Measurements from ENCODE around the gene MIDN. TPM values are rescaled to one million over a fixed set of nuclear protein-coding genes. Genes with fewer than 3 reads are reported as not detected.

MIDN gene
- total and polyA plus RNA-seq, 7 experiments from 2014 or later = 1.4 to 310 (median 26.6) TPM

DNA sequence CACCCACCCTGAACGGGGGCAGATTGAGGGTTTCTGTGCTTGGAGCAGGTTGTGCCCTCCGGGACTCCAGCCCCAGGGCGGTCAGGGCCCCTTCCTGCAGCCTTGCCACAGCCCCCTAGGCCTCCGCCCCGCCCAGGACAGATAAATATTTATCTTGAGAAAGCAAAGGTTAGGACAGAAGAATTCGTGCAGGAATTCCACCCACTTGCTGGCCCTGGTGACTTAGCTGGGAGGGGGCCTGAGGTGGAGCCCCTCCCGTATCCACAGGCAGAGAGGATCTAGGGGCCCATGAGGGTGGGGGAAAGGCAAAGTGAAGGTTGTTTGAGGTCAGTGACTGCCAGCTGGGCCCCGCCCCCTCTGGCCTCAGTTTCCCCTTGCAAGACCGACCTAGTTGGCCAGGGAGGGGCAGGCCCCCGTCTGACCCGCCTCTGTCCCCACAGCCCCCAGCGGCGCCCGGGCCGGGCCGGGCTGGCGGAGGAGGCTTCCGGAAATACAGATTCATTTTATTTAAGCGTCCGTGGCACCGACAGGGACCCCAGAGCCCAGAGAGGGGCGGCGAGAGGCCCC, 5.2 kb downstream of the MIDN start:
- ATAC-seq (no peak), DNase-seq (peak in 1 of 9 donors; percentile 20)
- CTCF ChIA-PET = interaction anchor here (1.3 to 1.9 kb wide), 3 partner anchors 8 to 13 kb away, joined by 3 to 13 read pairs (median 13); no protein-coding TSS in a partner anchor
- H3K4me1 Mint-ChIP-seq = peaks cover 9 to 36% (median 30%) of the 10 kb centered on the region in 7 donors
- Histone ChIP-seq H3K4me1 (ENCODE audit: control insufficient read depth in 2 of 2, insufficient read depth in 2 of 2, low read length in 2 of 2) (peaks cover 30 to 47% of the 10 kb centered on the region in 2 donors), H3K27me3 (ENCODE audit: control insufficient read depth in 2 of 2, insufficient read depth in 2 of 2, low read length in 2 of 2) (no peaks in the 10 kb centered on the region), H3K27ac (ENCODE audit: low read depth, low read length) (peak overlapping the region; percentile 93), H3K9me3 (ENCODE audit: control insufficient read depth in 2 of 3, low read length in 3 of 3) (no peaks in the 10 kb centered on the region), H3K36me3 (ENCODE audit: control insufficient read depth in 2 of 3, insufficient read depth in 3 of 3, low read length in 3 of 3) (peaks cover 19 to 56% (median 29%) of the 10 kb centered on the region in 3 experiments), H3K4me3 (ENCODE audit: low read length) (peak overlapping the region; percentile 63)
- peaks cover 0 to 3% (median 0%) of the 10 kb centered on the region in 11 donors for H3K9me3 Mint-ChIP-seq
- peak overlapping the region in 8 of 10 donors; percentile 61 to 97 (median 84) for H3K4me3 Mint-ChIP-seq
- H3K36me3 Mint-ChIP-seq = peaks cover 0 to 24% (median 4%) of the 10 kb centered on the region in 5 donors
- intact Hi-C loops (cut with micrococcal nuclease) = no loop called here
- peak overlapping the region in 8 of 9 donors; percentile 21 to 90 (median 78) for H3K27ac Mint-ChIP-seq
- no peaks in the 10 kb centered on the region for H3K27me3 Mint-ChIP-seq
- POLR2A ChIA-PET = interaction anchor here (1.0 to 10.8 kb wide), 7 partner anchors 8 to 226 kb away, joined by 3 to 229 read pairs (median 14); partner anchors contain the start of genes CIRBP and FAM174C

DNA sequence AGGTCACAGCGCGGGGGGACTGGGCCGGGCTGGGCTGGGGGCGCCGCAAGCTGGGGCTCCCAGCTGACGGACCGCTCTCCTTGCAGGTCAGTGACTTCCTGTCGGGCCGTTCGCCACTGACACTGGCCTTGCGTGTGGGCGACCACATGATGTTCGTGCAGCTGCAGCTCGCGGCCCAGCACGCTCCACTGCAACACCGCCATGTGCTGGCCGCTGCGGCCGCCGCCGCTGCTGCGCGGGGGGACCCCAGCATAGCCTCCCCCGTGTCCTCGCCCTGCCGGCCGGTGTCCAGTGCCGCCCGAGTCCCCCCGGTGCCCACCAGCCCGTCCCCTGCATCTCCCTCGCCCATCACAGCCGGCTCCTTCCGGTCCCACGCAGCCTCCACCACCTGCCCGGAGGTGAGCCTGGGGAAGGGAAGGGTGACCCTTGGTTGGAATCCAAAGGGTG, 5.7 kb downstream of the MIDN start:
- Mint-ChIP-seq H3K4me3 (peak overlapping the region in 3 of 10 donors; percentile 27 to 95 (median 73)), H3K9me3 (peaks cover 0 to 3% (median 0%) of the 10 kb centered on the region in 11 donors), H3K36me3 (peaks cover 0 to 25% (median 4%) of the 10 kb centered on the region in 5 donors), H3K4me1 (peaks cover 9 to 41% (median 34%) of the 10 kb centered on the region in 7 donors), H3K27ac (peak overlapping the region in 3 of 9 donors; percentile 38 to 69 (median 38)), H3K27me3 (no peaks in the 10 kb centered on the region)
- no peak overlapping the region for H3K4me3 ChIP-seq (ENCODE audit: low read length)
- no peaks in the 10 kb centered on the region for H3K9me3 ChIP-seq (ENCODE audit: control insufficient read depth in 2 of 3, low read length in 3 of 3)
- no peak for DNase-seq
- POLR2A ChIA-PET = interaction anchor here (1.0 to 10.8 kb wide), 4 partner anchors 7 to 225 kb away, joined by 3 to 229 read pairs (median 20); partner anchors contain the start of genes CIRBP and FAM174C
- CTCF ChIA-PET = interaction anchor here (1.7 to 2.2 kb wide), 3 partner anchors 10 to 13 kb away, joined by 10 to 13 read pairs (median 13); no protein-coding TSS in a partner anchor
- H3K4me1 ChIP-seq (ENCODE audit: control insufficient read depth in 2 of 2, insufficient read depth in 2 of 2, low read length in 2 of 2) = peaks cover 32 to 50% of the 10 kb centered on the region in 2 donors
- peak overlapping the region; percentile 93 for H3K27ac ChIP-seq (ENCODE audit: low read depth, low read length)
- no peak for ATAC-seq
- intact Hi-C loops (cut with micrococcal nuclease) = no loop called here
- peaks cover 19 to 56% (median 29%) of the 10 kb centered on the region in 3 experiments for H3K36me3 ChIP-seq (ENCODE audit: control insufficient read depth in 2 of 3, insufficient read depth in 3 of 3, low read length in 3 of 3)
- no peaks in the 10 kb centered on the region for H3K27me3 ChIP-seq (ENCODE audit: control insufficient read depth in 2 of 2, insufficient read depth in 2 of 2, low read length in 2 of 2)

DNA sequence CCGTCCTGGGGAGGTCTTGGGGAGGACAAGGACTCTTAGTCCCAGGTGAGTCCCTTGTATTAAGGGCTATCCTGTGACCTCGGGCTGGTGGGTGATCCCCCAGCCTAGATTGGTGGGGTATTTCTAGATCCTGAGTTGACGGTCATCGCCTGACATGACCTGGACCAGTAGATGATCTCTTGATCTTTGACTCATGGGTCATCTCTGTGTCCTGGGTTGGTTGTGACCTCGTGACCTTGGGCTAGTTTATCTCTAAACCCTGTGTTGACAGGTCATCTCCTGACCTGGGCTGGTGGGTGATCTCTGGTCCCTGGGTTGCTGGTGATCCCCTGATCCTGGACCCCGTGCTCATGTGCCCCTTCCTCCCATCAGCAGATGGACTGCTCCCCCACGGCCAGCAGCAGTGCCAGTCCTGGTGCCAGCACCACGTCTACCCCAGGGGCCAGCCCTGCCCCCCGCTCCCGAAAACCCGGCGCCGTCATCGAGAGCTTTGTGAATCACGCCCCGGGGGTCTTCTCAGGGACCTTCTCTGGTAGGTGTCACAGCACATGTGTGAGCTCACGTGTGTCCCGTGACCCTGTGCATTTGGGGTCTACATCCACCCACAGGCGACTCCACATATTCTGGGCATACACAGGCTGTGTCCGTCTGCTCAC, 6.3 kb downstream of the MIDN start:
- H3K4me1 Mint-ChIP-seq = peaks cover 12 to 46% (median 38%) of the 10 kb centered on the region in 7 donors
- peak overlapping the region in 6 of 9 donors; percentile 38 to 87 (median 63) for H3K27ac Mint-ChIP-seq

DNA sequence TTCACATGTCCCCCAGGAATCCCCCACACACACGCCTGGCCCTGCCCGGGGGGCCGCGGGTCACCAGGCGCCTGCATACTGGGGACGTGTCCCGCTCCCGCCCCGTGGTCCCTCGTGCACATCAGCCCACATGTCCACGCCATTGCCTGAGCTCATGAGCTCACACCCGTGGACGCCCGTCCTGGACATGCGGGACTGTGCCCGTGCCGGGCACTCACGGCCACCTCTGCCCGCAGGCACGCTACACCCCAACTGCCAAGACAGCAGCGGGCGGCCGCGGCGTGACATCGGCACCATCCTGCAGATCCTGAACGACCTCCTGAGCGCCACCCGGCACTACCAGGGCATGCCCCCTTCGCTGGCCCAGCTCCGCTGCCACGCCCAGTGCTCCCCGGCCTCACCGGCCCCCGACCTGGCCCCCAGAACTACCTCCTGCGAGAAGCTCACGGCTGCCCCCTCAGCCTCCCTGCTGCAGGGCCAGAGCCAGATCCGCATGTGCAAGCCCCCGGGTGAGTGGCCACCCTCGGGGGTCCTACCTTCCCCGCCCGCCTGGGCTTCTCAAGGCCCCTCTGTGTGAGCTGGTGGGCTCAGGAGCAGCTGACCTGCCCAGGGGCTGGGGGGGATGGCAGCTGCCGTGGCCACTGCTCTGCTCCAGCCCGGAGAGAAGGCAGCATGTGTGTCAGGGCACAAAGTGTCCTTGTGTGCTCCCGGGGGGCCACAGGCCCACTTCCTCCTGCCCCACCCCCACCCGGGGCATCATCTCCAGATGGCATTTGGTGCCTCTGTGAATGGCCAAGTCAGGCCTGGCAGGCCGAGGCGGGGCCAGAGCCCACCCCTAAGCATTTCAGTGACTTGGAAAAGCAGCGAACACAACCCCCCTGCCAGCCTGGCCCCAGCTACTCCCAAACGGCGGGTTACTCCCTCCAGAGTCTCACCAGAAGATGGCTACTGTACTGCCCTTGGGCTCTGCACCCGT, 7.1 kb downstream of the MIDN start:
- DNase-seq (no peak), ATAC-seq (no peak)
- POLR2A ChIA-PET = interaction anchor here (0.7 to 14.9 kb wide), 4 partner anchors 11 to 153 kb away, joined by 3 to 366 read pairs (median 120); partner anchors contain the start of genes ATP5F1D, CIRBP and FAM174C
- CTCF ChIA-PET = interaction anchor here (0.6 to 2.2 kb wide), 3 partner anchors 11 to 12 kb away, joined by 3 to 10 read pairs (median 7); no protein-coding TSS in a partner anchor
- peaks cover 45 to 64% of the 10 kb centered on the region in 2 donors for H3K4me1 ChIP-seq (ENCODE audit: control insufficient read depth in 2 of 2, insufficient read depth in 2 of 2, low read length in 2 of 2)
- no peaks in the 10 kb centered on the region for H3K27me3 Mint-ChIP-seq
- H3K9me3 ChIP-seq (ENCODE audit: control insufficient read depth in 2 of 3, low read length in 3 of 3) = no peaks in the 10 kb centered on the region
- peak overlapping the region; percentile 93 for H3K27ac ChIP-seq (ENCODE audit: low read depth, low read length)
- peaks cover 19 to 56% (median 29%) of the 10 kb centered on the region in 3 experiments for H3K36me3 ChIP-seq (ENCODE audit: control insufficient read depth in 2 of 3, insufficient read depth in 3 of 3, low read length in 3 of 3)
- H3K27me3 ChIP-seq (ENCODE audit: control insufficient read depth in 2 of 2, insufficient read depth in 2 of 2, low read length in 2 of 2) = no peaks in the 10 kb centered on the region
- no peak overlapping the region for H3K4me3 ChIP-seq (ENCODE audit: low read length)
- H3K27ac Mint-ChIP-seq = peak overlapping the region in 5 of 9 donors; percentile 38 to 87 (median 69)
- H3K9me3 Mint-ChIP-seq = peaks cover 0 to 1% (median 0%) of the 10 kb centered on the region in 11 donors
- peaks cover 0 to 26% (median 4%) of the 10 kb centered on the region in 5 donors for H3K36me3 Mint-ChIP-seq
- intact Hi-C loops (cut with micrococcal nuclease) = no loop called here
- peaks cover 16 to 51% (median 42%) of the 10 kb centered on the region in 7 donors for H3K4me1 Mint-ChIP-seq
- peak overlapping the region in 3 of 10 donors; percentile 37 to 62 (median 48) for H3K4me3 Mint-ChIP-seq

More for the DNA sequence above, 6.3 kb downstream of the MIDN start:
- Histone ChIP-seq H3K4me3 (ENCODE audit: low read length) (no peak overlapping the region), H3K4me1 (ENCODE audit: control insufficient read depth in 2 of 2, insufficient read depth in 2 of 2, low read length in 2 of 2) (peaks cover 37 to 55% of the 10 kb centered on the region in 2 donors), H3K36me3 (ENCODE audit: control insufficient read depth in 2 of 3, insufficient read depth in 3 of 3, low read length in 3 of 3) (peaks cover 19 to 56% (median 29%) of the 10 kb centered on the region in 3 experiments), H3K9me3 (ENCODE audit: control insufficient read depth in 2 of 3, low read length in 3 of 3) (no peaks in the 10 kb centered on the region), H3K27me3 (ENCODE audit: control insufficient read depth in 2 of 2, insufficient read depth in 2 of 2, low read length in 2 of 2) (no peaks in the 10 kb centered on the region), H3K27ac (ENCODE audit: low read depth, low read length) (peak overlapping the region; percentile 93)
- peak overlapping the region in 8 of 10 donors; percentile 1 to 62 (median 42) for H3K4me3 Mint-ChIP-seq
- H3K9me3 Mint-ChIP-seq = peaks cover 0 to 2% (median 0%) of the 10 kb centered on the region in 11 donors
- no peak for ATAC-seq
- POLR2A ChIA-PET = interaction anchor here (0.7 to 10.8 kb wide), 5 partner anchors 7 to 226 kb away, joined by 3 to 229 read pairs (median 11); partner anchors contain the start of genes CIRBP and FAM174C
- H3K36me3 Mint-ChIP-seq = peaks cover 0 to 26% (median 4%) of the 10 kb centered on the region in 5 donors
- DNase-seq = no peak
- intact Hi-C loops (cut with micrococcal nuclease) = no loop called here
- no peaks in the 10 kb centered on the region for H3K27me3 Mint-ChIP-seq
- CTCF ChIA-PET = interaction anchor here (2.1 to 2.2 kb wide), 2 partner anchors 11 to 12 kb away, joined by 7 to 10 read pairs; no protein-coding TSS in a partner anchor

DNA sequence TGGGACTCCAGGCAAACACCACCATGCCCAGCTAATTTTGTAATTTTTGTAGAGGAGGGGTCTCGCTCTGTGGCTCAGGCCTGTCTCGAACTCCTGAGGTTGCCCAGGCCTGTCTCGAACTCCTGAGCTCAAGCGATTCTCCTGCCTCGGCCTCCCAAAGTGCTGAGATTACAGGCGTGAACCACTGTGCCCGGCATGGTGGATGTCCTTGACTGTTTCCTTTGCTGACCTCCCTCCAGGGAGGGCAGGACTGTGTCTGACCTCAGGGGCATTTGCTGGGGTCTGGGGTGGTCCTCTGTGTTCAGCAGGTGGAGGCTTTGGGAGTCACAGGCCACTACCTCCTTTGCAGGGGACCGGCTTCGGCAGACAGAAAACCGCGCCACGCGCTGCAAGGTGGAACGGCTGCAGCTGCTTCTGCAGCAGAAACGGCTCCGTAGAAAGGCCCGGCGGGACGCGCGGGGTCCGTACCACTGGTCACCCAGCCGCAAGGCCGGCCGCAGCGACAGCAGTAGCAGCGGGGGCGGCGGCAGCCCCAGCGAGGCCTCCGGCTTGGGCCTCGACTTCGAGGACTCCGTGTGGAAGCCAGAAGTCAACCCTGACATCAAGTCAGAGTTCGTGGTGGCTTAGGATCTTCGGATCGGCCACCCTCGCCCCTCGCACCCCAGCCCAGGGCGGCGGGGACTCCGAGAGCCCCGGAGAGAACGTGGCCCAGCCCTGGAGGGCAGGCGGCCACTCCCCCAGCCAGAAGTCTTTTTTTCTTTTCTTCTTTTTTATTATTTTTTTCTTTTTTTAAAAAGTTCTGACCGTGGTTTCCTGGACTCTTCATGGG, 8.5 kb downstream of the MIDN start:
- Histone ChIP-seq H3K27me3 (ENCODE audit: control insufficient read depth in 2 of 2, insufficient read depth in 2 of 2, low read length in 2 of 2) (no peaks in the 10 kb centered on the region), H3K27ac (ENCODE audit: low read depth, low read length) (no peak overlapping the region), H3K4me3 (ENCODE audit: low read length) (no peak overlapping the region), H3K36me3 (ENCODE audit: control insufficient read depth in 2 of 3, insufficient read depth in 3 of 3, low read length in 3 of 3) (peaks cover 19 to 46% (median 29%) of the 10 kb centered on the region in 3 experiments), H3K9me3 (ENCODE audit: control insufficient read depth in 2 of 3, low read length in 3 of 3) (no peaks in the 10 kb centered on the region), H3K4me1 (ENCODE audit: control insufficient read depth in 2 of 2, insufficient read depth in 2 of 2, low read length in 2 of 2) (peaks cover 54 to 67% of the 10 kb centered on the region in 2 donors)
- DNase-seq (no peak), ATAC-seq (no peak)
- Mint-ChIP-seq H3K27ac (peak overlapping the region in 8 of 9 donors; percentile 33 to 98 (median 87)), H3K27me3 (no peaks in the 10 kb centered on the region), H3K9me3 (no peaks in the 10 kb centered on the region), H3K36me3 (peaks cover 0 to 19% (median 4%) of the 10 kb centered on the region in 5 donors), H3K4me1 (peaks cover 23 to 58% (median 48%) of the 10 kb centered on the region in 7 donors), H3K4me3 (peak overlapping the region in 7 of 10 donors; percentile 12 to 90 (median 41))
- ChIA-PET CTCF (interaction anchor here (1.7 to 2.2 kb wide), 3 partner anchors 9 to 13 kb away, joined by 5 to 10 read pairs (median 7); no protein-coding TSS in a partner anchor), POLR2A (interaction anchor here (0.6 to 14.9 kb wide), 4 partner anchors 10 to 19 kb away, joined by 3 to 366 read pairs (median 120); partner anchors contain the start of genes ATP5F1D, CIRBP and FAM174C)
- intact Hi-C loops (cut with micrococcal nuclease) = no loop called here
